ENCODE measurements around the gene IQGAP2.
A peak's percentile ranks its signal among the peaks of the same experiment; 100 is the strongest.
"Not testable (repeated sequence)": the region's sequence is repeated elsewhere in the genome, so short reads cannot be mapped to it uniquely, and the experiment has no call there.

Gene IQGAP2

GRCh38 chr5:76408104-76408654, 5.1 kb downstream of the IQGAP2 start:
- DNase-seq (no peak), ATAC-seq (replicated peaks) (no peak)
- Mint-ChIP-seq H3K4me3 (peak overlapping the region; percentile 15 to 23), H3K27me3 (no peaks in the 10 kb centered on the region), H3K36me3 (ENCODE audit: insufficient read depth) (peaks cover 27% of the 10 kb centered on the region), H3K4me1 (ENCODE audit: low read depth in 2 of 2) (peaks cover 66 to 77% of the 10 kb centered on the region in 2 donors), H3K27ac (peak overlapping the region; percentile 71 to 90), H3K9me3 (no peaks in the 10 kb centered on the region)

- Mint-ChIP-seq H3K36me3 (ENCODE audit: insufficient read depth) (peaks cover 12% of the 10 kb centered on the region), H3K9me3 (no peaks in the 10 kb centered on the region), H3K4me1 (ENCODE audit: low read depth in 2 of 2) (peaks cover 63 to 79% of the 10 kb centered on the region in 2 donors), H3K27ac (peak overlapping the region; percentile 77 to 87), H3K27me3 (no peaks in the 10 kb centered on the region), H3K4me3 (no peak overlapping the region)
- no peak for DNase-seq
- no peak for ATAC-seq (replicated peaks)
Observed at GRCh38 chr5:76412511-76412910, 9.4 kb downstream of the IQGAP2 start.

GRCh38 chr5:76413746-76414145, 10.7 kb downstream of the IQGAP2 start:
- Mint-ChIP-seq H3K36me3 (ENCODE audit: insufficient read depth) (peaks cover 12% of the 10 kb centered on the region), H3K27ac (peak overlapping the region; percentile 77 to 87), H3K9me3 (no peaks in the 10 kb centered on the region), H3K27me3 (no peaks in the 10 kb centered on the region), H3K4me1 (ENCODE audit: low read depth in 2 of 2) (peaks cover 60 to 83% of the 10 kb centered on the region in 2 donors), H3K4me3 (peak overlapping the region; percentile 11 to 38)
- ATAC-seq (replicated peaks) (no peak), DNase-seq (no peak)

GRCh38 chr5:76414788-76415187, 11.7 kb downstream of the IQGAP2 start:
- Mint-ChIP-seq H3K36me3 (ENCODE audit: insufficient read depth) (peaks cover 8% of the 10 kb centered on the region), H3K27me3 (no peaks in the 10 kb centered on the region), H3K9me3 (no peaks in the 10 kb centered on the region), H3K4me3 (peak overlapping the region in 1 of 2 donors; percentile 46), H3K27ac (peak overlapping the region; percentile 13 to 87), H3K4me1 (ENCODE audit: low read depth in 2 of 2) (peaks cover 56 to 79% of the 10 kb centered on the region in 2 donors)
- DNase-seq (no peak), ATAC-seq (replicated peaks) (no peak)

GRCh38 chr5:76415855-76416254, 12.8 kb downstream of the IQGAP2 start:
- ATAC-seq (replicated peaks) (no peak), DNase-seq (no peak)
- peak overlapping the region; percentile 1 to 46 for H3K4me3 Mint-ChIP-seq
- H3K27me3 Mint-ChIP-seq: no peaks in the 10 kb centered on the region
- peaks cover 55 to 75% of the 10 kb centered on the region in 2 donors for H3K4me1 Mint-ChIP-seq (ENCODE audit: low read depth in 2 of 2)
- no peaks in the 10 kb centered on the region for H3K9me3 Mint-ChIP-seq
- peak overlapping the region; percentile 13 to 87 for H3K27ac Mint-ChIP-seq
- peaks cover 14% of the 10 kb centered on the region for H3K36me3 Mint-ChIP-seq (ENCODE audit: insufficient read depth)

GRCh38 chr5:76419597-76420298, 16.7 kb downstream of the IQGAP2 start:
- no peaks in the 10 kb centered on the region for H3K27me3 Mint-ChIP-seq
- ATAC-seq (replicated peaks) (no peak), DNase-seq (no peak)
- no peaks in the 10 kb centered on the region for H3K9me3 Mint-ChIP-seq
- H3K27ac Mint-ChIP-seq: peak overlapping the region; percentile 55 to 62
- peaks cover 46 to 80% of the 10 kb centered on the region in 2 donors for H3K4me1 Mint-ChIP-seq (ENCODE audit: low read depth in 2 of 2)
- H3K36me3 Mint-ChIP-seq (ENCODE audit: insufficient read depth): peaks cover 13% of the 10 kb centered on the region
- peak overlapping the region in 1 of 2 donors; percentile 1 for H3K4me3 Mint-ChIP-seq

- DNase-seq (no peak), ATAC-seq (replicated peaks) (no peak)
- no peaks in the 10 kb centered on the region for H3K9me3 Mint-ChIP-seq
- no peak overlapping the region for H3K4me3 Mint-ChIP-seq
- H3K4me1 Mint-ChIP-seq (ENCODE audit: low read depth in 2 of 2): peaks cover 47 to 79% of the 10 kb centered on the region in 2 donors
- H3K36me3 Mint-ChIP-seq (ENCODE audit: insufficient read depth): peaks cover 8% of the 10 kb centered on the region
- H3K27ac Mint-ChIP-seq: peak overlapping the region; percentile 29 to 87
- no peaks in the 10 kb centered on the region for H3K27me3 Mint-ChIP-seq
Observed at GRCh38 chr5:76422227-76422626, 19.1 kb downstream of the IQGAP2 start.

GRCh38 chr5:76422742-76423141, 19.7 kb downstream of the IQGAP2 start:
- Mint-ChIP-seq H3K27me3 (no peaks in the 10 kb centered on the region), H3K9me3 (no peaks in the 10 kb centered on the region), H3K36me3 (ENCODE audit: insufficient read depth) (peaks cover 8% of the 10 kb centered on the region), H3K4me3 (no peak overlapping the region), H3K27ac (peak overlapping the region; percentile 29 to 87), H3K4me1 (ENCODE audit: low read depth in 2 of 2) (peaks cover 52 to 84% of the 10 kb centered on the region in 2 donors)
- ATAC-seq (replicated peaks) (no peak), DNase-seq (no peak)

- peaks cover 51 to 82% of the 10 kb centered on the region in 2 donors for H3K4me1 Mint-ChIP-seq (ENCODE audit: low read depth in 2 of 2)
- DNase-seq (no peak), ATAC-seq (replicated peaks) (no peak)
- peak overlapping the region; percentile 47 to 84 for H3K27ac Mint-ChIP-seq
- H3K27me3 Mint-ChIP-seq: no peaks in the 10 kb centered on the region
- H3K4me3 Mint-ChIP-seq: peak overlapping the region; percentile 1 to 59
- H3K36me3 Mint-ChIP-seq (ENCODE audit: insufficient read depth): peaks cover 8% of the 10 kb centered on the region
- no peaks in the 10 kb centered on the region for H3K9me3 Mint-ChIP-seq
Observed at GRCh38 chr5:76425146-76425545, 22.1 kb downstream of the IQGAP2 start.

- no peaks in the 10 kb centered on the region for H3K27me3 Mint-ChIP-seq
- peak overlapping the region; percentile 74 to 84 for H3K27ac Mint-ChIP-seq
- no peaks in the 10 kb centered on the region for H3K9me3 Mint-ChIP-seq
- H3K36me3 Mint-ChIP-seq (ENCODE audit: insufficient read depth): no peaks in the 10 kb centered on the region
- no peak for DNase-seq
- peak overlapping the region; percentile 44 to 59 for H3K4me3 Mint-ChIP-seq
- H3K4me1 Mint-ChIP-seq (ENCODE audit: low read depth in 2 of 2): peaks cover 48 to 77% of the 10 kb centered on the region in 2 donors
- ATAC-seq (replicated peaks): no peak
Observed at GRCh38 chr5:76425928-76426804, 23.1 kb downstream of the IQGAP2 start.

- H3K36me3 Mint-ChIP-seq (ENCODE audit: insufficient read depth): no peaks in the 10 kb centered on the region
- peak overlapping the region; percentile 78 to 84 for H3K27ac Mint-ChIP-seq
- ATAC-seq (replicated peaks) (no peak), DNase-seq (no peak)
- H3K27me3 Mint-ChIP-seq: no peaks in the 10 kb centered on the region
- H3K4me1 Mint-ChIP-seq (ENCODE audit: low read depth in 2 of 2): peaks cover 45 to 69% of the 10 kb centered on the region in 2 donors
- no peak overlapping the region for H3K4me3 Mint-ChIP-seq
- H3K9me3 Mint-ChIP-seq: no peaks in the 10 kb centered on the region
Observed at GRCh38 chr5:76427206-76428140, 24.4 kb downstream of the IQGAP2 start.

GRCh38 chr5:76428550-76428949, 25.5 kb downstream of the IQGAP2 start:
- H3K4me3 Mint-ChIP-seq; DNase-seq; H3K9me3 Mint-ChIP-seq; ATAC-seq (replicated peaks); H3K36me3 Mint-ChIP-seq (ENCODE audit: insufficient read depth); H3K27me3 Mint-ChIP-seq: not testable (repeated sequence)
- Mint-ChIP-seq H3K27ac (peak overlapping the region; percentile 60 to 78), H3K4me1 (ENCODE audit: low read depth in 2 of 2) (peaks cover 49 to 69% of the 10 kb centered on the region in 2 donors)
